ENCODE results near the gene MAGOH. TPM values are rescaled to one million over a fixed set of nuclear protein-coding genes. Genes with fewer than 3 reads are reported as not detected.

MAGOH gene
- total and polyA plus RNA-seq, 10 of the 15 experiments (the other 5 are each of a cell fraction or from before 2014, with no cell fraction given): 62.6 to 261 (median 89.8) TPM

GRCh38 chr1:53267761-53268160, 29.4 kb upstream of the MAGOH start:
- TF ChIP-seq E2F8 (IDR thresholded peaks at IDR 0.05; ENCODE audit: low read depth, partially characterized antibody): no peak
- no peak for ATAC-seq
- no peak for FAIRE-seq
- Histone ChIP-seq H3K9me3 (replicated peaks; ENCODE audit: control insufficient read depth, insufficient read depth, low read length) (no peaks in the 10 kb centered on the region), H3K27ac (ENCODE audit: control insufficient read depth, insufficient read depth) (no peak overlapping the region), H3K36me3 (ENCODE audit: control insufficient read depth in 2 of 2, insufficient read depth in 2 of 2, low read length in 1 of 2) (peaks cover 19 to 23% of the 10 kb centered on the region in 2 experiments; a peak in 3 of 4 replicates), H2AFZ (ENCODE audit: control insufficient read depth, low read depth, low read length) (no peak overlapping the region), H3K4me2 (ENCODE audit: control insufficient read depth, insufficient read depth) (no peak overlapping the region), H3K27me3 (replicated peaks in 1 of 2; ENCODE audit: control insufficient read depth in 2 of 2, insufficient read depth in 2 of 2, low read length in 1 of 2) (no peaks in the 10 kb centered on the region), H3K4me1 (ENCODE audit: control insufficient read depth, insufficient read depth, low read length) (no peaks in the 10 kb centered on the region), H3K4me3 (no peak overlapping the region), H3K9ac (ENCODE audit: control insufficient read depth, insufficient read depth, low read length) (no peak overlapping the region), H4K20me1 (ENCODE audit: control insufficient read depth, insufficient read depth) (no peaks in the 10 kb centered on the region), H3K79me2 (ENCODE audit: control insufficient read depth, insufficient read depth, low read length) (no peaks in the 10 kb centered on the region)
- ChIA-PET RAD21 (ENCODE audit: unreplicated experiment) (interaction anchor here (1.0 to 1.5 kb wide), 2 partner anchors 10 to 126 kb away, joined by 4 to 5 read pairs; no protein-coding TSS in a partner anchor), SMC1A (ENCODE audit: uncharacterized antibody, unreplicated experiment) (no interaction called here), POLR2A (no interaction called here), CTCF (interaction anchor here (0.6 to 4.7 kb wide), 4 partner anchors 9 to 126 kb away, joined by 3 to 16 read pairs (median 4); no protein-coding TSS in a partner anchor)
- no peak for DNase-seq (ENCODE audit: low read depth, low spot score)
- BruUV-seq (replicated peaks): no TSS peak
- intact Hi-C loops (cut with micrococcal nuclease; ENCODE audit: unreplicated experiment) (no loop called here), in situ Hi-C loops (cut with MboI) (no loop called here)

- H3K4me1 ChIP-seq (ENCODE audit: control insufficient read depth, insufficient read depth, low read length): no peaks in the 10 kb centered on the region
- no peak overlapping the region for H3K9ac ChIP-seq (ENCODE audit: control insufficient read depth, insufficient read depth, low read length)
- BruUV-seq (replicated peaks): no TSS peak
- H3K4me3 ChIP-seq: no peak overlapping the region
- in situ Hi-C loops (cut with MboI) (no loop called here), intact Hi-C loops (cut with micrococcal nuclease; ENCODE audit: unreplicated experiment) (no loop called here)
- ChIA-PET SMC1A (ENCODE audit: uncharacterized antibody, unreplicated experiment) (interaction anchor here (0.5 to 1.1 kb wide), 3 partner anchors 46 to 131 kb away, joined by 3 read pairs; no protein-coding TSS in a partner anchor), RAD21 (ENCODE audit: unreplicated experiment) (no interaction called here), POLR2A (no interaction called here), CTCF (interaction anchor here (1.7 to 4.7 kb wide), 2 partner anchors 12 to 127 kb away, joined by 9 to 16 read pairs; no protein-coding TSS in a partner anchor)
- no peaks in the 10 kb centered on the region for H3K27me3 ChIP-seq (replicated peaks in 1 of 2; ENCODE audit: control insufficient read depth in 2 of 2, insufficient read depth in 2 of 2, low read length in 1 of 2)
- FAIRE-seq: no peak
- peaks cover 25 to 30% of the 10 kb centered on the region in 2 experiments; a peak in 3 of 4 replicates for H3K36me3 ChIP-seq (ENCODE audit: control insufficient read depth in 2 of 2, insufficient read depth in 2 of 2, low read length in 1 of 2)
- H3K4me2 ChIP-seq (ENCODE audit: control insufficient read depth, insufficient read depth): no peak overlapping the region
- no peak overlapping the region for H3K27ac ChIP-seq (ENCODE audit: control insufficient read depth, insufficient read depth)
- no peaks in the 10 kb centered on the region for H3K9me3 ChIP-seq (replicated peaks; ENCODE audit: control insufficient read depth, insufficient read depth, low read length)
- ATAC-seq: peak; percentile 43; the same call in 2 of the 3 replicates
- DNase-seq (ENCODE audit: low read depth, low spot score): no peak
- no peaks in the 10 kb centered on the region for H4K20me1 ChIP-seq (ENCODE audit: control insufficient read depth, insufficient read depth)
- no peaks in the 10 kb centered on the region for H3K79me2 ChIP-seq (ENCODE audit: control insufficient read depth, insufficient read depth, low read length)
- no peak overlapping the region for H2AFZ ChIP-seq (ENCODE audit: control insufficient read depth, low read depth, low read length)
- no peak for TF ChIP-seq BRCA1 (IDR thresholded peaks at IDR 0.05; ENCODE audit: low read depth, low read length)
- TF ChIP-seq NFYA (IDR thresholded peaks at IDR 0.05; ENCODE audit: borderline replicate concordance, low read depth, low read length): no peak
- no peak for TF ChIP-seq ATF3 (IDR thresholded peaks at IDR 0.05; ENCODE audit: borderline replicate concordance, extremely low read depth, low read depth, low read length)
- no peak for TF ChIP-seq SMARCA5 (IDR thresholded peaks at IDR 0.05)
- TF ChIP-seq RBBP5 (conservative IDR thresholded peaks at IDR 0.05): no peak
- no peak for TF ChIP-seq MTA3 (IDR thresholded peaks at IDR 0.05; ENCODE audit: borderline replicate concordance, low read length)
- peak; percentile 33 for TF ChIP-seq RAD21 (IDR thresholded peaks at IDR 0.05; ENCODE audit: insufficient read depth, low read depth, low read length)
- no peak for TF ChIP-seq POU2F2 (IDR thresholded peaks at IDR 0.05; ENCODE audit: borderline replicate concordance, low read depth, low read length)
- TF ChIP-seq, protein P1, sequence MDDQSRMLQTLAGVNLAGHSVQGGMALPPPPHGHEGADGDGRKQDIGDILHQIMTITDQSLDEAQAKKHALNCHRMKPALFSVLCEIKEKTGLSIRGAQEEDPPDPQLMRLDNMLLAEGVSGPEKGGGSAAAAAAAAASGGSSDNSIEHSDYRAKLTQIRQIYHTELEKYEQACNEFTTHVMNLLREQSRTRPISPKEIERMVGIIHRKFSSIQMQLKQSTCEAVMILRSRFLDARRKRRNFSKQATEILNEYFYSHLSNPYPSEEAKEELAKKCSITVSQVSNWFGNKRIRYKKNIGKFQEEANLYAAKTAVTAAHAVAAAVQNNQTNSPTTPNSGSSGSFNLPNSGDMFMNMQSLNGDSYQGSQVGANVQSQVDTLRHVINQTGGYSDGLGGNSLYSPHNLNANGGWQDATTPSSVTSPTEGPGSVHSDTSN (IDR thresholded peaks at IDR 0.05; ENCODE audit: insufficient replicate concordance, low read depth, low read length): no peak
- no peak for TF ChIP-seq POLR2A (IDR thresholded peaks at IDR 0.05; ENCODE audit: low read depth, low read length)
- no peak for TF ChIP-seq ZNF217 (IDR thresholded peaks at IDR 0.05)
- no peak for TF ChIP-seq TCF7 (IDR thresholded peaks at IDR 0.05; ENCODE audit: borderline replicate concordance)
Measured at GRCh38 chr1:53266038-53266437, 27.7 kb upstream of the MAGOH start.

All from GM12878 (cell line).